ENCODE data around the gene ITGB6. TPM values are rescaled to one million over a fixed set of nuclear protein-coding genes. Genes with fewer than 3 reads are reported as not detected.

Gene ITGB6
- total and polyA plus RNA-seq, 7 donors = 1.8 to 5.1 (median 2.5) TPM; not detected in 4

DNA sequence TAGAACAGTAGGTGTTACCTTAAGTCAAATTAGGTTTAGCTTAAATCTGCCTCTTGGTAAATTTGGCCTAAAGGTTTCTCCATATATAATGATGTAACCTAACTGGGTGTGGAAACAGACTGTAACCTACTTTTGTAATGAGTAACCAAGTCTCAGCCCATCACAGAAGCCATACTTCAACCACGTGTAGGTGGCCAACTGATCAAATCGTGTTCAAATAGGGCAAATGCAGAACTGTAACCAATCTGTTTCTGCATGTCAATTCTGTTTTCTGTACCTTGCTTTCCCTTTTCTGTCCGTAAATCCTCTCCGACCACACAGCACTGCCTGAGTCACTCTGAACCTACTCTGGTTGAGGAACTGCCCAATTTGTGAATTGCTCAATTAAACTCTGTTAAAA, 103.7 kb downstream of the ITGB6 start:
- DNase-seq = no peak
- no peak overlapping the region for H3K4me3 ChIP-seq
- H3K4me1 ChIP-seq = no peaks in the 10 kb centered on the region
- WGBS, 2 donors = 75 to 77% methylated on average over 4 of the region's 4 CpGs
- intact Hi-C loops (cut with DNase I) = no loop called here
- H3K9me3 ChIP-seq = peaks cover 0 to 6% (median 2%) of the 10 kb centered on the region in 4 donors
- TF ChIP-seq POLR2A (IDR thresholded peaks at IDR 0.05) = no peak
- TF ChIP-seq, protein P1, sequence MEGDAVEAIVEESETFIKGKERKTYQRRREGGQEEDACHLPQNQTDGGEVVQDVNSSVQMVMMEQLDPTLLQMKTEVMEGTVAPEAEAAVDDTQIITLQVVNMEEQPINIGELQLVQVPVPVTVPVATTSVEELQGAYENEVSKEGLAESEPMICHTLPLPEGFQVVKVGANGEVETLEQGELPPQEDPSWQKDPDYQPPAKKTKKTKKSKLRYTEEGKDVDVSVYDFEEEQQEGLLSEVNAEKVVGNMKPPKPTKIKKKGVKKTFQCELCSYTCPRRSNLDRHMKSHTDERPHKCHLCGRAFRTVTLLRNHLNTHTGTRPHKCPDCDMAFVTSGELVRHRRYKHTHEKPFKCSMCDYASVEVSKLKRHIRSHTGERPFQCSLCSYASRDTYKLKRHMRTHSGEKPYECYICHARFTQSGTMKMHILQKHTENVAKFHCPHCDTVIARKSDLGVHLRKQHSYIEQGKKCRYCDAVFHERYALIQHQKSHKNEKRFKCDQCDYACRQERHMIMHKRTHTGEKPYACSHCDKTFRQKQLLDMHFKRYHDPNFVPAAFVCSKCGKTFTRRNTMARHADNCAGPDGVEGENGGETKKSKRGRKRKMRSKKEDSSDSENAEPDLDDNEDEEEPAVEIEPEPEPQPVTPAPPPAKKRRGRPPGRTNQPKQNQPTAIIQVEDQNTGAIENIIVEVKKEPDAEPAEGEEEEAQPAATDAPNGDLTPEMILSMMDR (IDR thresholded peaks at IDR 0.05) = no peak
- H3K27ac ChIP-seq = no peak overlapping the region
- H3K27me3 ChIP-seq = no peaks in the 10 kb centered on the region
- no peaks in the 10 kb centered on the region for H3K36me3 ChIP-seq

DNA sequence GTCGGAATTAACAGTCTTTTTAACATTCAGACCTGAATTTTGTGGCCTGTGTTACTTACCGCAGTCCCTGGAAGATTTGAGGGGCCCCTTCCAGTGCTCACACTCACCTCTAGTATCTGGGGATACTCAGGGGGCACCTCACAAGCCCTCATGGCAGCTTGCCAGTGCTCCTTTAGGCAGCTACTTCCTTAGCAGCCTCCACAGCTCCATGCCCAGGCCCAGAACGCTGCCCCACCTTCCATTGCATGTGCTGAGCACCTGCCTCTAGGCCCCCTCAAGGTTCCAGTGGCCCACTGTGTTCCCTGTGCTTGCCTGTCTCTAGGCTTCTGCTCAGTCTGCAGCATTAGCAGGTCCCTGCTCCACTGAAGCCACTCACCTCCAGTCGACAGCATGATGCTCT, 107.6 kb downstream of the ITGB6 start:
- Histone ChIP-seq H3K27ac (no peak overlapping the region), H3K36me3 (no peaks in the 10 kb centered on the region), H3K27me3 (no peaks in the 10 kb centered on the region), H3K9me3 (peaks cover 22 to 29% (median 25%) of the 10 kb centered on the region in 4 donors), H3K4me3 (no peak overlapping the region), H3K4me1 (no peaks in the 10 kb centered on the region)
- TF ChIP-seq, protein P1 (IDR thresholded peaks at IDR 0.05) = no peak
- no peak for TF ChIP-seq POLR2AphosphoS5 (IDR thresholded peaks at IDR 0.05)
- DNase-seq = no peak
- whole genome bisulfite sequencing, 2 donors = 91 to 92% methylated on average over 4 of the region's 4 CpGs
- intact Hi-C loops (cut with DNase I) = no loop called here

- H3K4me1 ChIP-seq = no peaks in the 10 kb centered on the region
- H3K9me3 ChIP-seq = peaks cover 26 to 39% (median 32%) of the 10 kb centered on the region in 4 donors
- no peaks in the 10 kb centered on the region for H3K27me3 ChIP-seq
- no peak overlapping the region for H3K27ac ChIP-seq
- DNase-seq = no peak
- TF ChIP-seq, protein P1 (IDR thresholded peaks at IDR 0.05) = no peak
- no peak for TF ChIP-seq POLR2AphosphoS5 (IDR thresholded peaks at IDR 0.05)
- no peak for TF ChIP-seq EP300 (IDR thresholded peaks at IDR 0.05)
- TF ChIP-seq POLR2A (IDR thresholded peaks at IDR 0.05) = no peak
- no peak overlapping the region for H3K4me3 ChIP-seq
- no peaks in the 10 kb centered on the region for H3K36me3 ChIP-seq
- intact Hi-C loops (cut with DNase I) = no loop called here
Measured at GRCh38 chr2:160091381-160091780, 108.7 kb downstream of the ITGB6 start.

- TF ChIP-seq POLR2A (IDR thresholded peaks at IDR 0.05) (no peak), POLR2AphosphoS5 (IDR thresholded peaks at IDR 0.05) (no peak), EP300 (IDR thresholded peaks at IDR 0.05) (no peak)
- TF ChIP-seq, protein P1 (IDR thresholded peaks at IDR 0.05) = no peak
- Histone ChIP-seq H3K9me3 (peaks cover 41 to 54% (median 46%) of the 10 kb centered on the region in 4 donors), H3K4me1 (no peaks in the 10 kb centered on the region), H3K27ac (no peak overlapping the region), H3K4me3 (no peak overlapping the region), H3K27me3 (no peaks in the 10 kb centered on the region), H3K36me3 (no peaks in the 10 kb centered on the region)
- WGBS, 2 donors = 81% methylated on average over 4 of the region's 4 CpGs
- DNase-seq = no peak
- intact Hi-C loops (cut with DNase I) = no loop called here
Measured at GRCh38 chr2:160087854-160088745, 112.0 kb downstream of the ITGB6 start.

Data from sigmoid colon (tissue), 7 donors.